D341Med (cell line): ENCODE results near the gene JSRP1.

Experiments used
- DNase-seq: peaks from one replicate; pipeline ENCODE4 v3.0.0; 2012; ENCODE audit warnings: low spot score

Gene JSRP1

DNA sequence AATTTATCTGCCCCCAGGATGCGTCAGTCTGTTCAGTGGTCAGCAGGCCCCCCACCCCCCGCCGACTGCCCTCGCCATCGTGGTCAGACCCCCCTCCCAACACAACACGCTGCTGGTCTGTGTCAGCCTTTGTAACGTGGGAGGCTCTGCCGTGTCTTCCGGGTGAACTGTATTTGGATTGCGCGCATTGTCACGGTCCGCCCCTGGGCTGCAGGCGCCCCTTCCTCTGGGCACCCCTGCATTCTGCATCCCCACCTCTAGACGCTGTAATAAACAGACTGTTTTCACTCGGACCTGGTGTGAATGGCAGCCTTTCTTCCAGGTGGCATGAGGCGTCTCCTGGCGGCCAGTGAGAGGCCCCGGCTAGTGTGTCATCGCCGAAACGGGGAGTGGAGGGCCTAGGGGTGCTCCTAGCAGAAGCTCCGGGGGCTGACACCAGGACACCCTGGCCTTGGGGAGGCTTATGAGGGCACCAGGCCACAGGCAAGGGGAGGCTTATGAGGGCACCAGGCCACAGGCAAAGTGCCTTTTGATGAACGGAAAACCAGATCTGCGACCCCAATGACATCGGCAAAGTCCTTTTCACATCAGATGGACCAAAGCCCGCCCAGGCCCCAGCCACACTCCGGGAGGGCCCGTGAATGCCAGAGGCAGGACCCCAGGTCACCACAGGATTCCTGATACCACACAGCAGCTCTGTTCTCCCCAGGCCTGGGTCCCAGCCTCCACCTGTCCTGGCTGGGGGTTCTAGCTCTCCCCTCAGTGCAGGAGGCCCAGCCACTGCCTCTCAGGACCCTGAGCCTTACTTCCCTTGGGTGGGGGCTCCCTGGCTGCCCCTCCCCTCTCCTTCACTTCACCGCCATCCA is 23.7 kb downstream of the JSRP1 start:
- no peak for DNase-seq

DNA sequence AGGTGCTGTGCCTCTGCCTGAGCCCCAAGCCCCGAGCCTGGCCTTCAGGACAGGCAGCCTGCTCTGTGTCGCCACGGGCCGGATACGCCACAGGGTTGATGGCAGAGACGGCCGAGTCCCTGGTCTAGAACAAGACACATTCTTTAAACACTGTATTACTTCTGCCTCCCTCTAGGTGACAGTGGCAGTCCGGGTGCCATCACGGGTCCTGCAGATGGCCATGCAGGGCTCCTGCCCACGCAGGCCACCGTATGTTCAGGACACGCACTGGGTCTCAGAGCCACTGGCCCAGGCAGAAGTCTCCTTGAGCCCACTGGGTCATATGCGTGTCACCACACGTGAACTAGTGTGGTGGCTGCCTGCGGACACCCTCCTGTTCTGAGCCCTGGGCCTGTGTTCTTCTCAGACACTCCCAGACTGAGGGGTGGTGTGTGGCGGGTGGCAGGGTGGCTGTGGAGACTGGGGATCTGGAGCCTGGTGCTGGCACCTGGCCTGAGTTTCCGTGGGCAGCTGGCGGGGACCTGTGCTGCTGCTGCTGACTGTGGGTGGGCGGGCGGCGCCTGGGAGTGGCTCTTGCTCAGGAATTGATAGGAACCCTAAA is 24.5 kb downstream of the JSRP1 start:
- DNase-seq: no peak

DNA sequence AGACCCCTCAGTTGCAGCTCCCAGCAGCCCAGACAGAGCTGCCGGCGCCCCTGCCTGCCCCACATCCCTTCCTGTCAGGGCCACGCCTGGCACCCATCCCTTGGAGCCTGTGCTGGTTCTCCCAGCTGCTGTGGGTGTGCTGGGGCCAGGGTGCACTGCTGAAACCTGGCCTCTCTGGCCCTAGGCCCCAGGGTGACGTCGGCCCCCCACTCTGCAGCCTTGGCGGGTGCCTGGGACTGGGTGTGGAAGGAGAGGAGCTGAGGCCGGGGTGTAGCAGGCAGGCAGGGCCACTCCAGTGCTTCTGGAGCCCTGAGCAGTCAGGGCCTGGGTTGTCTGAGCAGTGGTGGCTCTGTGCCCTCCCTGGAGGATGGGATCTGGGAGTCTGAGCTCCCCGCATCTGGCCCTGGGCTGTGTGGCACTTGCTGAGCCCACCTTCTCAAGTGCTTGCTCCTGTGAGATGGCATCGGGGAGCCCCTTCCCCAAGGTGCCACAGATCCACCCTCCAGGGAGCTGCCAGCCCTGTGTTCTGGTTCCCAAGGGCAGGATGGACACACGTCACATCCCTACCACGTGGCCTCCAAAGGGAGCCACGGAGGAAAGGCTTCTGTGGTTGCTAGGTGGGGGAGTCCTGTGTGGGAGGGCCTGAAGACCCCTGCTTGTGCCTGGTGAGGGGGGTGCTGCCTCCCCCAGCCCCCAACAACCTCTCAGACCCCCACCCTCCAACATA is 25.2 kb downstream of the JSRP1 start:
- DNase-seq: no peak

GRCh38 chr19:2230033-2230531 is 26.1 kb downstream of the JSRP1 start:
- DNase-seq: no peak

GRCh38 chr19:2229103-2230032 is 26.8 kb downstream of the JSRP1 start:
- no peak for DNase-seq

DNA sequence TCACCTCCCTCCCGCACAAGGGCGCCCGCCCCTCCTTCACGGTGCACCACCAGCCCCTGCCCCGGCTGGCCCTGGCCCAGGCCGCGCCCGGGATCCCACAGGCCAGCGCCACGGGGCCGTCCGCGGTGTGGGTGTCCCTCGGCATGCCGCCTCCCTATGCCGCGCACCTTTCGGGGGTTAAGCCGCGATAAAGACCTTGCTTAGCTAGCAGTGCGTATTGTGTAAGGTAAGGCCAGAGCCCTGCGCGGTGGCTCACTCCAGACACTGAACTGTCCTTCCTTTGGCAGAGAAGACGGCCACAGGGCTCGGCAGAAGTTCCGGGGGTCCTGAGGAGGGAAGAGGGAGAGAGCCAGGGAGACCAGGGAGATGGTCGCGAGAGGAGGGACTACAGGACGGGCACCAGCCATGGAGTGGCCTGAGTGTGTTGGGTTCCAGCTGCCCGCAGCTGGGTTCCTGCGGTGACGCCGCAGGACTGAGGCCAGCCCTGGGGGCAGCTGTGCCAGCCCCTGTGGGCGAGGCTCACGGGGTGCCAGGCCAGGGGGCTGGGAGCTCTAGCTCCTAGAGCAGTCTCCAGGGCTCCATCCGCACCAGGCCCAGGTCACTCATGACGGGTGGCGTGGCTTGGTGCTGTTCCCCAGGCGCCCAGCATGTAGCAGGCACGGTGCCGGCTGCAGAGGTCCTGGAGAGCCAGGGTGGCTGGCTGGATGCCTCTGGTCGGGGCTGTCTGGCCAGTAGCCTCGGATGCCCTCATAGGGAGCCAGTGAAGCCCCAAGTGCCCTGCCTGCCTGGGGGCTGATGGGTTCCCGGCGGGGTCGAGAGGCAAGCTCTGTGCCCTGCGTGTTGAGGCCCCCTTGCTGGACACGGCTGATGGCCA is 27.8 kb downstream of the JSRP1 start:
- no peak for DNase-seq

DNA sequence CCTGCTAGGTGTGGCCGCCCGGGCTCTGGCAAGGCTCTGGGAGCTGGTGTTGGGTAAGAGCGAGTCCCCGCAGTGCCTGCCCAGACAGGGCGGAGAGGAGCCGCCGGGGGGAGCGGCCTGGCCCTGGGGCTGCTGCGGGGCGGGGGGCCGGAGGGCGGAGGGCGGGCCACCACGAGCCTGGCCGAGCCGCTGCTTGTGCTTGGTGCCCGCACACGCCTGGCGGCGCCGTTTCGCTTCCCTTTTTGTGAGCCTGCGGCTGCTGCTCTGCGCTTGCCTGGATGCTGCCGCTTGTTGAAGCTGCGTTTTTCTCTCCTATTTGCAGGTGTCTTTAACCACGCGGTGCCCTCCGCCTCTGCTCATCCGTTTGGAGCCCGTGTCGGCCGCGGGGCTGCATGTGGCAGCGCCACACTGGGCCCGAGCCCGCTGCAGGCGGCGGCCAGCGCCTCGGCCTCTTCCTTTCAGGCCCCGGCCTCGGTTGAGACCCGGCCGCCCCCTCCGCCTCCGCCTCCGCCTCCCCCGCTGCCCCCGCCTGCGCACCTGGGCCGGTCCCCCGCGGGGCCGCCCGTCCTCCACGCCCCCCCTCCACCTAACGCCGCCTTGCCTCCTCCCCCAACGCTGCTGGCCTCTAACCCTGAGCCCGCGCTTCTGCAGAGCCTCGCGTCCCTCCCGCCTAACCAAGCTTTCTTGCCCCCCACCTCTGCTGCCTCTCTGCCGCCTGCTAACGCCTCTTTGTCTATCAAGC is 28.6 kb downstream of the JSRP1 start:
- DNase-seq: no peak

DNA sequence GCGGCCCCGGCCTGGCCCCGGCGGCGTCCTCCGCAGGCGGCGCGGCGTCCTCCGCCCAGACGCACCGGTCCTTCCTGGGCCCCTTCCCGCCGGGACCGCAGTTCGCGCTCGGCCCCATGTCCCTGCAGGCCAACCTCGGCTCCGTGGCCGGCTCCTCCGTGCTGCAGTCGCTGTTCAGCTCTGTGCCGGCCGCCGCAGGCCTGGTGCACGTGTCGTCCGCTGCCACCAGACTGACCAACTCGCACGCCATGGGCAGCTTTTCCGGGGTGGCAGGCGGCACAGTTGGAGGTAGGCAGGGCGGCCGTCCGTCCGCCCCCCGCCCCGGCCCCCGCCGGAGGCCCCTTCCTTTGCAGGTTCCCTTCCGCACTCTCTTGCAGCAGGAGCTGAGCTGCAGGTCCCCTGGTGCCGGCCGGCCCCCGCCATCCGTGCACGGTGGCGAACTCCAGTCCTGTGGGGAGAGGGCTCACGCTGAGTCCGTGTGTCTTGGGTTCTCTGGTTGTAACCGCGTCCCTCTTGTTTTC is 29.3 kb downstream of the JSRP1 start:
- DNase-seq: no peak

DNA sequence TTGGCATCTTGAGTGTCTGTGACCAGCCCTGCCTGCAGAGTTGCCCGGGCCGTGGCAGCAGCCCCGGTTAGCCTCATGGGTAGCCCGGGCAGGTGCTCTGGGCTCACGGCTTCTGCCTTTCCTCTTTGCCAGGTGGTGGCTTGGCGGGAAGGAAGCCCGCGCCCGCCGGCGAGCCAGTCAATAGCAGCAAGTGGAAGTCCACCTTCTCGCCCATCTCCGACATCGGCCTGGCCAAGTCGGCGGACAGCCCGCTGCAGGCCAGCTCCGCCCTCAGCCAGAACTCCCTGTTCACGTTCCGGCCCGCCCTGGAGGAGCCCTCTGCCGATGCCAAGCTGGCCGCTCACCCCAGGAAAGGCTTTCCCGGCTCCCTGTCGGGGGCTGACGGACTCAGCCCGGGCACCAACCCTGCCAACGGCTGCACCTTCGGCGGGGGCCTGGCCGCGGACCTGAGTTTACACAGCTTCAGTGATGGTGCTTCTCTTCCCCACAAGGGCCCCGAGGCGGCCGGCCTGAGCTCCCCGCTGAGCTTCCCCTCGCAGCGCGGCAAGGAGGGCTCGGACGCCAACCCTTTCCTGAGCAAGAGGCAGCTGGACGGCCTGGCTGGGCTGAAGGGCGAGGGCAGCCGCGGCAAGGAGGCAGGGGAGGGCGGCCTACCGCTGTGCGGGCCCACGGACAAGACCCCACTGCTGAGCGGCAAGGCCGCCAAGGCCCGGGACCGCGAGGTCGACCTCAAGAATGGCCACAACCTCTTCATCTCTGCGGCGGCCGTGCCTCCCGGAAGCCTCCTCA is 30.0 kb downstream of the JSRP1 start:
- DNase-seq: no peak

DNA sequence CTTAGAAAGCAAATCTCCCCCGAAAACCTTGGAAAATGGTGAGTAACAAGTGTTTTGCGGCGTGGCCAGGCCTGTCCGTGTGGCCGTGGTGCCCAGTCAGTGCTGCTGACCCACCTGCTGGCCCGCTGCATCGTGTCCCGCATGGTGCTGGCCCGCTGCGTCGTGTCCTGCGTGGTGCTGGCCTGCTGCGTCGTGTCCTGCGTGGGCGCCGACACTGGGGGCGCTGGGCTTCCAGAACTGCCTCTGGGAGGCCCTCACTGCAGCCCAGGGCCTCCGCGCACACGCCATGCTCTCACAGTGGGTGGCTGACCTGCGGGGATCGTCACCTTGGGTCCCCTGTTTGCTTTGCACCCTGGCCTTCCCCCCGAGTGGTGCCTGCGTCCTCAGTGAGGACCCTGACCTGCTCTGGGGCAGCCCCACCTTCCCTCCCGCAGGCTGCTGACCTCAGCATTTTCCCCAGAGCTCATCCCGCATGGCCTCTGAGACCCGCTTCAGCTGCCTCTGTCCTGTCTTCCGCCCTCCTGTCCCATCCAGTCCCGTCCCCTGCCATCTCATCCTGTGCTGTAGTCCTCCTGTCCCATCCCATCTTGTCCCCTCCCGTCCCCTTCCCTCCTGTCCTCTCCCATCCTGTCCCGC is 30.7 kb downstream of the JSRP1 start:
- no peak for DNase-seq

GRCh38 chr19:2224754-2225349 is 31.4 kb downstream of the JSRP1 start:
- no peak for DNase-seq

GRCh38 chr19:2223959-2224358 is 32.3 kb downstream of the JSRP1 start:
- DNase-seq: no peak

DNA sequence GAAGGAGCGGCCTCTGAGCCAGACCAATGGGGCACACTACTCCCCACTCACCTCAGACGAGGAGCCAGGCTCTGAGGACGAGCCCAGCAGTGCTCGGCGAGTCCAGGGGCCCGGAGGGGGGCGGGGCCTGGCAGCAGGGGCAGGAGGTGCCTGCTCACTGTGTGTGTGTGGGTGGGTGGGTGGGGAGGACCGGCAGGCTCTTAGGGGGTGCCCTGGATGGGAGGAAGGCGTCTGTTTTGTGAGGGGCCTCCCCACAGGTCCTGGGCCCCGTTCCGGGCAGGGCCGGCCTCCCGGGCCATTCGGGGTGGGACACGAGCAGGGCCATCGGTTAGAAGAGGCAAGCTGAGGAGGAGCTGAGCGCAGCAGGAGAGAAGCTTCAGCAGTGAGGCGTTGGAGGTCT is 32.8 kb downstream of the JSRP1 start:
- no peak for DNase-seq

GRCh38 chr19:2221918-2222317 is 34.3 kb downstream of the JSRP1 start:
- peak; percentile 72 for DNase-seq

GRCh38 chr19:2221250-2221831 is 34.9 kb downstream of the JSRP1 start:
- DNase-seq: no peak

GRCh38 chr19:2219726-2220125 is 36.5 kb downstream of the JSRP1 start:
- DNase-seq: no peak

DNA sequence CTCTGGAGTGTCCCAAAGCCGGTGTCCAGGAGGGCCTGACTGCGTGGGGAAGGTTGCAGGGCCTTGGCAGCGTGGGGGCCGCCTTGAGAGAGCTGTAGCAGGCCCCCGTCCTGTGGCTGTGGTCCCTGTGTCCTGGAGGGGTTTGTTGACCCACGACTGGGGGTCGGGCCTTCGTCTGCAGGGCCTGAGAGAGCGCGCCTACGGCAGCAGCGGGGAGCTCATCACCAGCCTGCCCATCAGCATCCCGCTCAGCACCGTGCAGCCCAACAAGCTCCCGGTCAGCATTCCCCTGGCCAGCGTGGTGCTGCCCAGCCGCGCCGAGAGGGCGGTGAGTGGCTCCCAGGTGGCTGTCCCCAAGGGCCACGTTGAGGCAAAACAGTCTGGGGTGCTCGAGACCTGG is 38.6 kb downstream of the JSRP1 start:
- no peak for DNase-seq
